NCI-H1436 (cell line): ENCODE measurements around the gene DPH5.
A peak's percentile ranks its signal among the peaks of the same experiment; 100 is the strongest.
"Not testable (repeated sequence)": the region's sequence is repeated elsewhere in the genome, so short reads cannot be mapped to it uniquely, and the experiment has no call there.

Source experiments
- DNase-seq: peaks from one replicate; lab custom pipeline; 2025; lab: John Stamatoyannopoulos, UW

The DPH5 gene

GRCh38 chr1:100988121-100988520 lies 37.5 kb downstream of the DPH5 start:
- DNase-seq = no peak

GRCh38 chr1:100982793-100983192 lies 42.8 kb downstream of the DPH5 start:
- no peak for DNase-seq

GRCh38 chr1:100979631-100980030 lies 46.0 kb downstream of the DPH5 start:
- DNase-seq = no peak

- no peak for DNase-seq
Observed at GRCh38 chr1:100976936-100977335, 48.6 kb downstream of the DPH5 start.

GRCh38 chr1:100972185-100972584 lies 53.4 kb downstream of the DPH5 start:
- DNase-seq = no peak

DNA sequence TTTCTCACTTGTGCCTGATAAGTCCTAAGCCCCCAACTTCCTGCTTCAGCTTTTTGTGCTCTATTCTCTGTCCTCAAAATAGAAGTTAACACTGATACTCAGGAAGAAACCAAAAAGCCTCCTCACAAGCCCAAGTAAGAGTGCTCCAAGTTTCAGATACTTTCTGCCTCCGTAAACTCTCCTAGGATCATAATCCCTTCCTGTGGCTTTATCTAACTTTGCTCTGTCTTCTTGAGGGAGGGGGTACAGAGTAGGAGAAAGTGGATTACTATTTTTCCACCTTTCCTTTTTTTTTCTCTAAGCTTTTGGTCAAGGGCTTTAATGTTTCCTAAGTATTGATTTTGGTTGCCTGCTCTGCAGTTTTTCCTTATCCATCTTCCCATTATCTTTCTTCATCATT lies 54.6 kb downstream of the DPH5 start:
- DNase-seq = no peak

GRCh38 chr1:100969327-100969726 lies 56.3 kb downstream of the DPH5 start:
- no peak for DNase-seq

GRCh38 chr1:100968621-100969020 lies 57.0 kb downstream of the DPH5 start:
- no peak for DNase-seq

- DNase-seq = no peak
Observed at GRCh38 chr1:100960098-100960497, 65.5 kb downstream of the DPH5 start.

GRCh38 chr1:100959502-100960060 lies 66.0 kb downstream of the DPH5 start:
- no peak for DNase-seq

GRCh38 chr1:100955322-100955721 lies 70.3 kb downstream of the DPH5 start:
- DNase-seq = no peak

GRCh38 chr1:100953960-100954730 lies 71.4 kb downstream of the DPH5 start:
- DNase-seq = no peak

- DNase-seq = not testable (repeated sequence)
Observed at GRCh38 chr1:100952970-100953369, 72.6 kb downstream of the DPH5 start.

DNA sequence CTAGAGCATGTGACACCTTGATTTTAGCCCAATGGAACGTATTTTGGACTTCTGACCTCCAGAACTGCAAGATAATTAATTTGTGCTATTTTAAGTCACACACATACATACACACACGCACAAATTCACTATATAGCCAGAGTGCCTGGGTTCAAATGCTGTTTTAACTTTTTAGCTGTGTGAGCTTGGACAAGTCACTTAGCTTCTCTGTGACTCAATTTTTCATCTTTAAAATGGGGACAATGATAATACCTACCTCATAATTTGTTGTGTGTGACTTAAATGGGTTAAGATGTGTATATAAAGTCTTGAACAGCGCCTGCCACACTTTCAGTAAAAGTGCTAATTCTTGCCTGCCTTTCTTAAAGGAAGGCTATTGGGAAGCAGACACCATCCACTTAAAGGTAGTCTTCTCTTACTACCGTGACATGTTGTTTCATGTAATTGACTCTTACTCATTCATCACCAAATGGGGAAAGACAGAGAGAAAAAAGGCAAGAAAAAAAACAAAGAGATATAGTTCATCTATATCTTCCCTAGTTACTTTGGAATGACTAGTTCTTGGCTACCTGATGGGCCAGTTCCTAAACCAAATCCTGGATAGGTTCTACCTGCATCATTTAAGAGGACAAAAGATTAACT lies 73.4 kb downstream of the DPH5 start:
- DNase-seq = no peak

DNA sequence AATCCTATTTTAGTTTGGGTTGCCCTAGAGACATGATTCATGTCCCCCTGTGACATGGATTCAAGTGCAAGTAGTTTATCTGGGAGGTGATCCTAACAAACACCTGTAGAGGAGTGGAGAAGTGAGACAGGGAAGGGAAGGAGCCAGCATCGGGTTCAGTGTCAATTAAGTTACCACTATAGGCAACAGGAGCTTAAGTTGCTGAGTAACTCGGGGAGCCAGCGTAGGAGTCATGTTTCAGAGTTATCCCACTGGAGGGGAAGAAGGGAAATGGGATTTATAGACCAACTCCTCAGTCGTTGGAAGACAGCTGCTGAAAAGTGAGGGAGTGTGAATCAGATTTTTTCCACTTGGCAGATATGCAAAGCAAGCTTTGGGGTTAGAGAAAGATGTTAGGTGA lies 74.8 kb downstream of the DPH5 start:
- no peak for DNase-seq

GRCh38 chr1:100950337-100950736 lies 75.2 kb downstream of the DPH5 start:
- DNase-seq = no peak

GRCh38 chr1:100949515-100950158 lies 75.9 kb downstream of the DPH5 start:
- peak; percentile 9 for DNase-seq

DNA sequence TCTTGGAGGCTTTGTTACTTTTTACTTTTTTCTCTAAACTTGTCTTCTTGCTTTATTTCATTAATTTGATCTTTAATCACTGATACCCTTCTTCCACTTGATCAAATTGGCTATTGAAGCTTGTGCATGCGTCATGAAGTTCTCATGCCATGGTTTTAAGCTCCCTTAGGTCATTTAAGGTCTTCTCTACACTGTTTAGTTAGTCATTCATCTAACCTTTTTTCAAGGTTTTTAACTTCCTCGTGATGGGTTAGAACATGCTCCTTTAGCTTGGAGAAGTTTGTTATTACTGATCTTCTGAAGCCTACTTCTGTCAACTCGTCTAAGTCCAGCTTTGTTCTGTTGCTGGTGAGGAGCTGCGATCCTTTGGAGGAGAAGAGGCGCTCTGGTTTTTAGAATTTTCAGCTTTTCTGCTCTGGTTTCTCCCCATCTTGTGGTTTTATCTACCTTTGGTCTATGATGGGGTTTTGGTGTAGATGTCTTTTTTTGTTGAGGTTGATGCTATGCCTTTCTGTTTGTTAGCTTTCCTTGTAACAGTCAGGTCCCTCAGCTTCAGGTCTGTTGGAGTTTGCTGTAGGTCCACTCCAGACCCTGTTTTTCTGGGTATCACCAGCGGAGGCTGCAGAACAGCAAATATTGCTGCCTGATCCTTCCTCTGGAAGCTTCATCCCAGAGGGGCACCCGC lies 76.7 kb downstream of the DPH5 start:
- not testable (repeated sequence) for DNase-seq

GRCh38 chr1:100947816-100948215 lies 77.8 kb downstream of the DPH5 start:
- not testable (repeated sequence) for DNase-seq

- DNase-seq = not testable (repeated sequence)
Observed at GRCh38 chr1:100946064-100946463, 79.5 kb downstream of the DPH5 start.

GRCh38 chr1:100943533-100943932 lies 82.1 kb downstream of the DPH5 start:
- DNase-seq = no peak
